Pulmonary artery endothelial cell (primary cell): ENCODE data around the gene PTH2R. TPM values are rescaled to one million over a fixed set of nuclear protein-coding genes. Genes with fewer than 3 reads are reported as not detected.
"Not testable (repeated sequence)": the region's sequence is repeated elsewhere in the genome, so short reads cannot be mapped to it uniquely, and the experiment has no call there.

Experiments used
- DNase-seq: peaks from one replicate; pipeline ENCODE4 v3.0.0-alpha.2; 2011; ENCODE audit warnings: low read depth, low spot score
- total RNA-seq: library from RNA; depleted of rRNA; stranded (reverse); fragments of >200 nt; gene quantifications from 2 replicates; pipeline ENCODE4 v1.2.3, GENCODE V29; 2014

The PTH2R gene
- total RNA-seq, 1 donor from 2014 or later, result not detected

DNA sequence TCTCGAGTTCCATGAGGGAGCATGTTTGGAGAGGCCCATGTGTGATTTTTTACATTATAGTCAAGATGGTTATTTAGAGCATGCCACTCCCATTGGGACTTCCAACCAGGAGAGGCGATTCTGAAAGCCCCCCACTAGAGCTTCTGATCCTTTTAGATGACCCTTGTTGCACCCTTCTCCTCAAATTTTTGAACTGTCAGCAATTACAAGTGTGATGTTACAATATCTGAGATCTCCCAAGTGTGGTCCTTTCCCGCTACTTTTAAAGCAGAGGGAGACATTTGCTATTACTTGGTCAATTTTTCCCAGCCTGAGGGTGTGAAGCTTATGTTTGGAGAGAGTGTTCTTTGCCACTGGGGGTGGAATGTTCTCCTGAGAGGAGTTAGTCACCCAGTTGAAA is 16.7 kb upstream of the PTH2R start:
- no peak for DNase-seq

DNA sequence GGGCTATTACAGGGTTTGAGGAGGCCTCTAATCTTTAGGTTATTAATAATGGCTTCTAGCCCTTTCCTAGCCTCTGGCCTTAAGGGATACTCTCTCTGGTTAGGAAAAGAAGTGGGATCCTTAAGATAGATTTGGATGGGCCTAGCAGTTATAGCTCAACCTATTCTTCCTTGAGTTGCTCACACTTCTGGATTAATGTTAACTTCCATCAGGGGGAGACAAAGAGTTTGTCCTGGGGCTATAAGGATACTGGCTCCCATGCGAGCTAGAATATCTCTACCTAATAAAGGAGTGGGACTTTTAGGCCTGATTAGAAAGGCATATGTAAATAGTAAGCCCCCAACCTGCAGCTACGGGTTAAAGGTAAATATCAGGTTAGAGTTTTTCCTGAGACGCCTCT is 14.3 kb upstream of the PTH2R start:
- DNase-seq, result no peak

DNA sequence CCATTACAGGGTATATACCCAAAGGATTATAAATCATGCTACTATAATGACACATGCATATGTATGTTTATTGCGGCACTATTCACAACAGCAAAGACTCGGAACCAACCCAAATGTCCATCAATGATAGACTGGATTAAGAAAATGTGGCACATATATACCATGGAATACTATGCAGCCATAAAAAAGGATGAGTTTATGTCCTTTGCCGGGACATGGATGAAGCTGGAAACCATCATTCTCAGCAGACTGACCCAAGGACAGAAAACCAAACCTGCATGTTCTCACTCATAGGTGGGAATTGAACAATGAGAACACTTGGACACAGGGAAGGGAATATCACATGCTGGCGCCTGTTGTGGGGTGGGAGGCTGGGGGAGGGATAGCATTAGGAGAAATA is 9.8 kb upstream of the PTH2R start:
- not testable (repeated sequence) for DNase-seq

DNA sequence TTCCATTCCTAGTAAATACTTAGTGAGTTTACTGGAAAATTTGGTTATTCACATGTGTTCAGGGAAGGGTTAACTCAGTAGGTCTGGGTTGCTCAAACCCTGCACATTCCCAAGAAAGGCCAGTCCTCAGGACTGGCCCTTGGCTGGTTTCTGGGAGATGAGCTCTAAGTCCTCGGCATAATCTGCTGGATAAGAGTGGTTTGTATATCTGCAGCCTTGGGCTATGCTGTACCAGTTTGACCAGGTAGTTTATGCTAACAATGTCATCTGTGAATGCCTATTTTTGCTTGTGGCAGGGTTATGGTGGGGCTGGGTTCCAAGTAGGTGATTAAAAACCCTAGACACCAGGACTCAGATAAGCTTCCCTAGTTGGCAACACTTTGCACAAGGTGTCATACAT is 7.4 kb upstream of the PTH2R start:
- DNase-seq, result no peak

DNA sequence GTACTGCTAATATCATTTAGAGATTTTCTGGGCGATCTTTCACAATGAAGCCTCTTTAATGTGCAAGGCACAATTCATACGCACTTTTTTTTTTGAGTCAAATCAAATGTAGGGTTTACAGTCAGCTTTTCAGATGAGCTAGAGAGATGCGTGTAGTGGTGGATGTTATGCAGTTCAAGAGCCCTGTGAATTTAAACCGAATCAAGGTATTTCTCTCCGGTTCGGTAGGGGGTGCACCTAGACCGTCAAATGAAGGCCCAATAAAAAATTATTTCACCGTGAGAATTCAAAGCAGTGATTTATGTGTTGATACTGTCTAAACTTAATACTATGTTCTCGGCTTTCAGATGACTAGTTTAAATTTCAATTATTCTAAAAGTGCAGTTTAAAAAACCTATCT is 1.1 kb downstream of the PTH2R start:
- no peak for DNase-seq

DNA sequence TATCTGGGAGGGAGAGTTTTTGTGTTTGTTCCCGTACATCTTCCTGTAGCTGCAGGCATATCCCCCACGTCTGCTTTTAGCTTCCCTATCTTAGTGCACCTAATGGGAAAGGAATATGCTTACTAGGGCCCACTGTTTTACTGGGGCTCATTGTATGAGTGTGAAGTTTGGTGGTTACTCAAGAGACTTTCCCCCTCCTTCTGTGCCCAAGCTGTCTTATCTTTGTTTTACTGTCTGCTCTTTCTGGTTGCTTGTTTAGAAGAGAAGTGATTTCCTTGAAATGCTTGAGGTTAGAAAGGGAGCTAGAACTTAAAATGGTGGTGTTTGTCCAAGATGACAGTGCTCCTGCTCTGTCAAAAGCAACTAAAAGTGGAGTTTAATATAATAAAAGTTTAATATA is 7.3 kb downstream of the PTH2R start:
- DNase-seq, result no peak

DNA sequence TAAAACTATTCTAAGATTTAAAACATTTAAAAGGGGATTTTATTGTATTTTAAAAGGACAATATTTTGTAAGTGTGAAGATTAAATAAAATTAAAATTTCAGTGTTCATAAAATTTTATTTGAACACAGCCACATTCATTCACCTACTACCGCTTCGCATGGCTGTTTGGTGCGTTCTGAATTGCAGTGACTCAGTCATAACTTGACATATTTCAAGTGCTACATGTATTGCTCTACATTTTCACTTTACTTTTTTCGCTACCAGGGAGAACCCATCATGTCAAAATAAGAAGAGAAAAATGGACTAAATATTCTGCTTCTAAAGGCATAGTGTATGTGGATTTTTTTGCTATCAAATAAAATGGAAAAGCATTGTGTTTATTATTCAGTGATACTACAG is 8.7 kb downstream of the PTH2R start:
- DNase-seq, result no peak

DNA sequence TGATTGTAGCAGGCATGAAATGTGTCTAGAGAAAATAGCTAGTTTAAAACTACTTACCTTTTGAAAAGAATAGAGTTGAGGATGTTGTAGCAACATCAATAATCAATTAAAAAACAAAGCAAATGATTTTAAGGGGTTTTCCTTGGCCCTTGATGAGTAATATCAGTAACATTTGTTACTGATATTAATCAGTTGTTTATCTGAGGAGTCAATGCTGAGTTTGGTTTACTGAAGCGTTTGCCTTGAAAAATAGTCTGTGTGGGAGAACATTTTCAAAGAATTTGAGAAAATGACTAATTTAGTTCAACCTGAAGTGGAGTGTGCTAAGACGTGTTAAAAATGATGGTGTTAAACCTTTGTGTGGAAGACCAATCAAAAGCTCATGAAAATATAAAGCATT is 9.3 kb downstream of the PTH2R start:
- no peak for DNase-seq

DNA sequence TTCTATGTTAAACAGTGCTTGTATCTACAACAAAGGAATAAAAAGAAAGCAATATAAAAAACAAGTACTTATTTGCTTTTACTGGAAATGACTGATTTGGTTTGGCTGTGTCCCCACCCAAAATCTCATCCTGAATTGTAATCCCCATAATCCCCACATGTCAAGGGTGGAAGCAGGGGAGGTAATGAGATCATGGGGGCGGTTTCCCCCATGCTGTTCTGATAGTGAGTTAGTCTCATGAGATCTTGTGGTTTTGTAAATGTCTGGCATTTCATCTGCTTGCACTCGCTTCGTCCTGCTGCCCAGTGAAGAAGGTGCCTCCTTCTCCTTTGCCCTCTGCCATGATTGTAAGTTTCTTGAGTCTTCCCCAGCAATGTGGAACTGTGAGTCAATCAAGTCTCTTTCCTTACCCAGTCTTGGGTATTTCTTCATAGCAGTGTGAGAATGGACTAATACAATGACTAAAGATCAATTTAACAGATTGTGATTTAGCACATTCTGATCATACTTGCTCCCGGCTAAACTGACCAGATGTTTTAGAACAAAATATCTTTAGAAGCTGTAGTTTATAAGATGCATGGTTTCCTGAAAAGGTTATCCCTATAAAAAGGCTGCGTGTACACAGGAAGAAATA is 19.9 kb downstream of the PTH2R start:
- DNase-seq, result no peak

DNA sequence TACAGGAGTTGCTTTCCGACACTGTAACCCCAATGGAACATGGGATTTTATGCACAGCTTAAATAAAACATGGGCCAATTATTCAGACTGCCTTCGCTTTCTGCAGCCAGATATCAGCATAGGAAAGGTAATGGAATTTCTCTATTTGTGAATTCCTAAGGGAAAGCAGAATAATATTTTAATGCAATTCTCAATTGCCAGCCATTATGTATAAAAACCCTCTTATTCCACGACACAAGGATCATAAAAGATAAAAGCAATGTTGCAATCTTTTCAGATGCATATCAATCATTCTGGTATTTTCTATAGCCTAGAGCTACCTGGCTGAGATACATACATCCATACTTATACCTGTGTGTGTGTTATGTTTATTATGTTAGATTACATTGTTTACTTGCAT is 31.2 kb downstream of the PTH2R start:
- DNase-seq, result no peak

DNA sequence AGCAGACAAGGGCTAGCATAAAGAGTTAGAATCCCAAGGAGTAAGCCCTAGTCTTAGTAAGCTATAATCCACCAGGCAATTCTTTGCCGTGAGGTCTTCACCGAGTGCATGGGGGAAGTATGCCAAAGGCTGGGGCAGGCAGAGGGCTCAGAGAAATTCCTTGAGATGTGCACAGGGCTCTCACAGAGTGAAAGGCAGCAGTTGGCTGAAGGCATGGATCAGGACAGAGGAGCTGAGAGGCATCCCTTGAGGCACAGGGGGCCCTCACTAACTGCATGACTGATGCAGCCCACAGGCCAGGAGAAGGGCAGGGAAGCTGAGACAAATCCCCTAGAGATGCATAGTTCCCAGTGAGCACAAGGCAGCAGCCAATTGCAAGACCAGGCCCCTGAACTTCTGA is 34.1 kb downstream of the PTH2R start:
- DNase-seq, result no peak

DNA sequence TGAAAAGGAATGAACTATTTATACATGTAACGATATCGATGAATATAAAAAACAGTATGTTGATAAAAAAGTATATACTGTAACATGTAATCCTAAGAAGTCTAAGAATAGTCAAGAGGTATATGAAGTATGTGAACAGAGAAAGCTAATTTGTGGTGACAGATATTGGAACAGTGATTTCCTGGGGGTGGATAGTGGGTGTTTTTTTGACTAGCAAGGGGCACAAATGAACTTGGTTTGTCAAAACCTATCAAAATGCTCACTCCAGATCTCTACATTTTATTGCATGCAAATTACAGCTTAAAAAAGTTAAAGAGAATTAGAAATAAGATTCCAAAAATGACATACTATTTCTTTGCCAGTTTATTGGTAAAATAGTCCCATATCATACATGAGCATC is 35.4 kb downstream of the PTH2R start:
- no peak for DNase-seq

DNA sequence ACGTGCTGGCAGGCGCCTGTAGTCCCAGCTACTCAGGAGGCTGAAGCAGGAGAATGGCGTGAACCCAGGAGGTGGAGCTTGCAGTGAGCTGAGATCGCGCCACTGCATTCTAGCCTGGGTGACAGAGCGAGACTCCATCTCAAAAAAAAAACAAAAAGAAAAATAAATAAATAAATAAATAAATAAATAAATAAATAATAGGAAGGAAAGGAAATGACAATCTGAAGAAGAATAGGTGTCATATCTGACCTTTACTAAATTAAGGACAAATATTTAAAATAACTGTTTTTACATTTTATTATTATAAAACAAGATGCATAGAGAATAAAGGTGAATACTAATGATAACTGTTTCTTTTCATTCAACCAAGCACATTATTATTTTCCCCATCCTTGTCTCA is 40.9 kb downstream of the PTH2R start:
- not testable (repeated sequence) for DNase-seq

DNA sequence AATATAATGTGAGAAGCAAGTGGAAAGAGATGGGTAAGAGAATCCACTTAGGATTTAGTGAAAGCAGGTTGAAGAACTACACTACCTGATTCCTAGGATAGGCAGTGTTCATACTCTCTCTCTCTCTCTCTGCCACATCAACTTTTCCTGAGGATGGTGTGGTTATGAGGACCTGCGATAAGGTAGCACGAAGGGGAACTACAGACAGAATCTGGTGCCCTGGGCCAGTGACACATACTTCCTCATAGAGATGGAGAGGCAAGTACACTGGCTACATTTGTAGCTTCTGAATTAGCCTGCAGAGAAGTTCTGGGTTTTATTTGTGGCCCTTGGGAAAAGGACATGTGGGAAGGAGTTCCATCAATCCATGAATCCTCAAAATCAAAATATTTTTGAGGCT is 44.5 kb downstream of the PTH2R start:
- no peak for DNase-seq

DNA sequence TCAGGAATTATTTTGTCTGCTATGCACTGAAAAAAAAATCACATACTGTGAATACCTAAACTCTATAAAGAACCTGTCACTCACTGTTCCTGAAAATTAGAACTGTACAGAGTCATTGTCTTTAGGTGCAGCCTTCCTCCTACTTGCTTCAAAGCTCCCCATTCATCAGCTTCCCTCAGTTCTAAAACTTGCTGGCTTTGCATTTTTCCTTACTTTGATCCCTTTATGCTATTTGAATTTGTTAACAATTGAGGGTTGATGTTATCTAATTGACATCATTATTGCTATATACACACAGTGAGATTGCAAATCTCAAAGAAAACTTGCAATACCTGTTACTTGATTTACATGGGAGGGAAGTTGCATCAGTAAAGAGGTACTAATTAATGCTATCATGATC is 48.3 kb downstream of the PTH2R start:
- DNase-seq, result no peak

DNA sequence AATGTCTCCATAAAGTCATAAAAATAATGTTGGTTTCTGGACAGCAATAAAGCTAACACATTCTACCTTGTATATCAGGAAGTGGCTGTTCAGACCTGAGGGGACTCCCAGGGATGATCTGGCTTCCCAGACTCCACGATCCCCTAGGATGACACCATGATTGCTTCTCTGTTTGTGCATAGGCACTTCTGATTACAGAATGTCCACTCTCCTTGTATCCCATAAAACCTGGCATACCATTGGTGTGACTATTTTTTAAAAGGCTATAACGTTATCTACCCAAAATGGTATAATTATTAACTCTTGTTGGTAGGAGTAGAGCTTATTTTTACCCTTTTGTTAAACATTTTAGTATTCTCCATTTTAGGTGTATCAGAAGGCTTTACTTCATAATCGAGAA is 57.1 kb downstream of the PTH2R start:
- DNase-seq, result no peak

DNA sequence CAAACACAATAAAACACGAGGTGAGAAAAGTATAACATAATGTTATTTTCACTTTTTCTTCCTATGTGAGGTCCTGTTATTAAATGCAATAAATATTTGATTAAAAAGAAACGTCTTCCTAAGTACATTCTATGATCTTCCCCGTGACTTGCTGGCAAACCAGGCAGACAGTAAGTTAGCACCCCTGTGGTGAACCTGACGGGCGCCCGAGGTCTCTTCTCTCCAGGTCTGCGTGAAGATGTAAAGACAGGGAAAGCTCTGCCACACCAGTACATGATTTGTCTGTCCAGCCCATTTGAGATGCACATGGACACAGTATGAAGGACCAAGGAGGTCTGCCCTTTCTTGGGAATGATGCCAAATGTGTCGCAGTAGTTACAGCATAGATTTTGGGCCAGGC is 57.6 kb downstream of the PTH2R start:
- DNase-seq, result no peak

DNA sequence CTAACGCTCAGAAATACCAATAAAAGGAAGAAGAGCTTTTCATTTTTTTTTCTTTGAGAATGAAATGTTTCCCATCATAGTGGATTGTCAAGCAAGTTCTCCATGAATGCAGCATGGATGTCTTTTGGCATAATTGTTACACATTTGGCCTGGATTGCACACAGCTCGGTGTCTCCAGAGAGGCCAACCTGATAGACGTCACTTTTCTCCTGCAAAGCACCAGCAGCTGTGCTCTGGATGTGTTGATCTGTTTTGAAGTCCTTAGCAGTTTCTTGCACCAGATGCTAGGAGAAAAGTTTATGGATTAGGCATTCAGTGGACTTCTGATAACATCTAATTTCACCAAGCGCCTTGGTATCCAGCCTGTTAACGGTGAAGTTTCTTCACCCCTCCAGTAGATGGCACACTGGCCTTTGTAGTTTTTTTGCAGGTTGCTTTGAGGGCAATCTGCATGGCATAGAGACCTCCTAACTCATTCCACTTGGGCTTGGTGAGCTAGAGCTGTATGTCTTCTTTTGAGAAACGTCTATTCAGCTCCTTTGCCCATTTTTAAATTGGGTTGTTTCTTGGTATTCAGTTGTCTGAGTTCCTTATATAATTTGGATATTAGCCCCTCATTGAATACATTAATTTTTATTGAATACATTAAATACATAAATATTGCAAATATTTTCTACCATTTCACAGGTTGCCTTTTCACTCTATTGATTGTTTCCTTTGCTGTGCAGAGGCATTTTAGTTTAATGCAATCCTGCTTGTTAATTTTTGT is 59.7 kb downstream of the PTH2R start:
- no peak for DNase-seq

DNA sequence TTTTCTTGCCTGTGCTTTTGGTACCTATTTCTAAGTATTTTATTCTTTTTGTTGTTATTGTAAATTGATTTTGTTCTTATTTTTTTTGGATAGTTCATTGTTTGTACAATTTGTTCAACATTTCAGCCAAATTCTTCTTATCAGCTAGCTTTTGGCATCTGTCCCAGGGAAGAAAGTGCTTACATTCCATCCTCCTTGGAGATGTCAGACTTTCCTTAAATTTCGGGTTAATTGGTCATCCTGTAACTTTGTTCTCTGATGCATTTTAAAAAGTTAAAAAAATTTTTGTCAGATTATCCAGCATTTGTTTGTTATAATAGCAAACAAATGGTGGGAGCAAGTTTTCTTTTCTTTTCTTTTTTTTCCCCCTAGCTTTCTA is 60.3 kb downstream of the PTH2R start:
- no peak for DNase-seq

DNA sequence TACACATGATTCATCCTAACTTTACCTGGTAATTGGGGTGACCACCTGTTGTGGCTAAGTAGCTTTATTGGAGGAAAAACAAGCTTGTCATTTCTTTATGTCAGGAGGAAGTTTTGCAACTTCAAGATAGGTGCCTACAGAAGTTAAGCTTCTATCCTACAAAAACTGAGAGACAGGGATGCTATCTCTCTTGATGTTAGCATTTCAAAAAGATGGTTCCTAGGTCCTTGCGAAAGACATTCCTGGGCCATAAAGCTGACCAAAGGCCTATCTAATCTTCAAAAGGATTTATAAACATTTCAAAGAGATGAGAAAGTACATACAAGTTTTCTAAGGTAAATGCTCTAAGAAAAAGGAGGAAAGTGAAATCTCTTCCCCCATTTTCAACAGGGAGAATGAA is 61.0 kb downstream of the PTH2R start:
- no peak for DNase-seq

DNA sequence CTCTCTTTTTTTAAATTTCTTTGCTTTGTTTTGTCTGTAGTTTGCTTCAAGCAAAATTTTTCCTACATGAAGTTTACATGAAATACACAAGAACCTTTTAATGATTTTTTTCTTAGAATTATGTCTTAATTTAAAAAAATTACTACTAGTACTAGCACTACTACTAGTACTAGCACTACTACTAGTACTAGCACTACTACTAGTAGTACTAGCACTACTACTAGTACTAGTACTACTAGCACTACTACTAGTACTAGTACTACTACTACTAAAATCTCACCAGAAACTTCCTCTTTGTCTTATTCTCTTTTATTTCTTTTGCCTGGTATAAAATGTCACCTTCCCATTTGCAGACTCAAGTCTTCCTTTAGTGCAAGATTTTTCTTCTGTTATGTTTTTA is 71.1 kb downstream of the PTH2R start:
- no peak for DNase-seq

DNA sequence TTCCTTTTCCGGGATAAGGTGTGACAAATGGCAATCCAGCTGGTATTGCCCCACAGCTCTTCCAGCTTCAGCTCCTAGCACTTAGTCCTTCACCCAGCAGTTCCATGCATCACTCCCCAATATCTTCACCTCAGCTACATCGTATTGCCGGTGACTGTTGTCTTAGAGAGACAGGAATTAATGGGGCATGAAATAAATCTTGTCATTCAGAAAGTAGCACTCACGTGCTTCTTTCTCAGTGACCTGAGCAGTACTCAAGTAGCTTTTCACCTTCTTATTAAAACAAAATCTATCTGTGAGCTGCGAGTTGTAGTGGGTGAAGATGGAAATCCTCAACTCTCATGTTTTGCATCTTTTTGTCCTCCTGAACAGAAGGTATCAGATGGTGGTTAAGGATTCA is 72.8 kb downstream of the PTH2R start:
- DNase-seq, result no peak

DNA sequence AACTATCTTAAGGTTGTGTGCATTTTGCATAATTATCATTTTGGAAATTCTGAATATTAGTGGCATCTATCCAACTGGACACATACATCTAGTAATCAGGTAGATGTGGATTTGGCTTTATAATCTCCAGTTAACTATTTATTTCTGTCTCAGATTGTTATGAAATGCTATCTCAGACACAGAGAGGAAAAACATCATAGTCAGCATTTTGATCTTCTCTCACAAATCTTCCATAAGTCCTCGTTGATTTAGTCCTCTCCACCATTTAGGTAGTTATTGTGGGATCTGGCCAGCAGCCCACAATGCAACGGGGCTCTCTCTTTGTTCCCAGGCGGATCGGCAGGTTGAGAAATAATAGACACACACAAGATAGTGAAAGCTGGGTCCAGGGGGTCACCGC is 75.4 kb downstream of the PTH2R start:
- DNase-seq, result not testable (repeated sequence)
